ENCODE data around the gene NPIPB8.
"Not testable (repeated sequence)": the region's sequence is repeated elsewhere in the genome, so short reads cannot be mapped to it uniquely, and the experiment has no call there.

The NPIPB8 gene

GRCh38 chr16:28636093-28636823 is 1.6 kb upstream of the NPIPB8 start:
- DNase-seq (ENCODE audit: low spot score) = peak; percentile 18

GRCh38 chr16:28638359-28638758 is 494 bp downstream of the NPIPB8 start:
- not testable (repeated sequence) for DNase-seq (ENCODE audit: low spot score)

GRCh38 chr16:28639959-28640358 is 2.1 kb downstream of the NPIPB8 start:
- DNase-seq (ENCODE audit: low spot score) = not testable (repeated sequence)

- DNase-seq (ENCODE audit: low spot score) = not testable (repeated sequence)
Measured at GRCh38 chr16:28666264-28666663, 28.4 kb downstream of the NPIPB8 start.

GRCh38 chr16:28667480-28667879 is 29.6 kb downstream of the NPIPB8 start:
- DNase-seq (ENCODE audit: low spot score) = not testable (repeated sequence)

- not testable (repeated sequence) for DNase-seq (ENCODE audit: low spot score)
Measured at GRCh38 chr16:28668199-28668598, 30.3 kb downstream of the NPIPB8 start.

- DNase-seq (ENCODE audit: low spot score) = not testable (repeated sequence)
Measured at GRCh38 chr16:28688327-28688952, 50.6 kb downstream of the NPIPB8 start.

- DNase-seq (ENCODE audit: low spot score) = not testable (repeated sequence)
Measured at GRCh38 chr16:28689425-28689824, 51.6 kb downstream of the NPIPB8 start.

- not testable (repeated sequence) for DNase-seq (ENCODE audit: low spot score)
Measured at GRCh38 chr16:28691722-28692121, 53.9 kb downstream of the NPIPB8 start.

- not testable (repeated sequence) for DNase-seq (ENCODE audit: low spot score)
Measured at GRCh38 chr16:28693257-28693950, 55.5 kb downstream of the NPIPB8 start.

- DNase-seq (ENCODE audit: low spot score) = not testable (repeated sequence)
Measured at GRCh38 chr16:28699792-28700191, 61.9 kb downstream of the NPIPB8 start.

GRCh38 chr16:28700349-28700748 is 62.5 kb downstream of the NPIPB8 start:
- not testable (repeated sequence) for DNase-seq (ENCODE audit: low spot score)

- DNase-seq (ENCODE audit: low spot score) = not testable (repeated sequence)
Measured at GRCh38 chr16:28701384-28701783, 63.5 kb downstream of the NPIPB8 start.

GRCh38 chr16:28704246-28704645 is 66.4 kb downstream of the NPIPB8 start:
- DNase-seq (ENCODE audit: low spot score) = not testable (repeated sequence)
